Measurements from ENCODE around the gene RASGRP2.

RASGRP2 gene

DNA sequence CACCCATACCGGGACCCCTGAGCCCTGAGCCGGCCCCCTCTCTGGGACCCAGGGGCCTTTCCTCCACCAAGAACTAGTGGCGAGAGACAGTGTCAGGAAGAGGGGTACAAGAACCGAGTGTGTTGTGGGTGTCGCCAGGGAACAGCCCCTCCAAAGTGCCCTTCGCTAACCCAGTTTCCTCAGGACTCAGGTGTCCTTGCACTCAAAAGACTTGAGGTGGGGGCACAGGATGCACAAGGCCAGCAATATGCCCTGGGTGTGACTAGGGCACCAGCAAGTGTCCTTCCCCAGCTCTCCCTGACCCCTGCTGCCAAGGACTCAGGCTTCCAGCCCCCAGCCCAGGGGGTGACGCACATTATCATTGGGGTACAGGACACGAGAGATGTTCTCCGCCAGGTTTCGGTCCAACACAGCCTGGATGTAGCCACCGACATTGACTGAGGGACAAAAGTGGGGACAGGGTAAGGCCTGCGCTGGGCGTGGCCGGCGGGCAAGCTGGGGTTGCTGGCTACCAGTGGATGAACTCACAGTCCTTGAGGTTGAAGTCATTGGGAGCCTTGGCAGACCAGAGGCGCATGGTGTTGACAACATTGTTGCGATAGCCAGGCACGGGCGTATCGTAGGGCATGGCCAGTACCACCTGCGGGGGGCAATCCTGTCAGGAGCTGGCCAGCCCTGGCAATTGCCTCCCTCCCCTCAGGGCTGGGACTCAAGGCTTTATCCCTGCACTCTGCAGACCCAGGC lies 11.1 kb upstream of the RASGRP2 start:
- Mint-ChIP-seq H3K27me3 (ENCODE audit: low read depth) (no peaks in the 10 kb centered on the region), H3K4me3 (no peak overlapping the region), H3K36me3 (ENCODE audit: low read depth) (peaks cover 23% of the 10 kb centered on the region), H3K4me1 (ENCODE audit: low read depth) (peaks cover 7% of the 10 kb centered on the region), H3K9me3 (no peaks in the 10 kb centered on the region), H3K27ac (no peak overlapping the region)
- DNase-seq (ENCODE audit: low spot score), result no peak

DNA sequence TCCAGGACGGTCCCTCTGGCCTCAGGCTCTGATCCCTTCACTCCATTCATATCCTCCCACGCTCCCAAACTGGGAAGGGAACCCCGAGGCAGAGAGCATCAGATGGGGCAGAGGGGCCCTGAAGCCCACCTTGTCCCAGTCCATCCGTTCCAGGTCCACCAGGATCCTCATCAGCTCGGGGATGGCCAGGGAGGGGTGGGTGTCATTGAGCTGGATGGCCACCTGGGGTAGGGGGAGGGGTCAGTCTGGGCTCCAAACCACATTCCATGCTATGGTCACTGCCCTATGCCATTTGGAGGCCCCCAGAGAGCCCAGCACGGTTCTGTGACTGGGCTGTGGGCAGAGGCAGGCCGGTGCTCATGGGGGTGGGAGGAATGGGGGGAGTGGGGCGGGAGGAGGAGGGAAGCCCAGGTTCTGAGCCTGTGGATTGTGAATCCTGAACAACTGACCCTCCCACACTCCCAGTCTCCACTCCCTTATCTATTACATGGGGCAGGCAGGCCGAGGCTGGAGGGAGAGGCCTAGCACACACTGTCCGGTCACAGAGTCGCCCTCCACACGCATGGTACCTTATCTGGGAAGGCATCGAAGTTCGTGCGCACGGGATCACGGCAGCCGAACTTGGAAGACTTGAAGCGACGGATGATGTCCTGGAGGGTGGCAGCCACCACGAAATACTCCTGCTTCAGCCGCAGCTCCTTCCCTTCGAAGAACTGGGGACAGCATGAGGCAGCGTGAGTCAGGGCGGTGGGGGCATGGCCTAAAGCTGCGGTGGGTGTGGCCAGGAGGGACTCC lies 10.4 kb upstream of the RASGRP2 start:
- H3K4me3 Mint-ChIP-seq, result no peak overlapping the region
- no peak overlapping the region for H3K27ac Mint-ChIP-seq
- H3K9me3 Mint-ChIP-seq, result no peaks in the 10 kb centered on the region
- H3K36me3 Mint-ChIP-seq (ENCODE audit: low read depth), result peaks cover 25% of the 10 kb centered on the region
- DNase-seq (ENCODE audit: low spot score), result no peak
- no peaks in the 10 kb centered on the region for H3K27me3 Mint-ChIP-seq (ENCODE audit: low read depth)
- peaks cover 6% of the 10 kb centered on the region for H3K4me1 Mint-ChIP-seq (ENCODE audit: low read depth)

DNA sequence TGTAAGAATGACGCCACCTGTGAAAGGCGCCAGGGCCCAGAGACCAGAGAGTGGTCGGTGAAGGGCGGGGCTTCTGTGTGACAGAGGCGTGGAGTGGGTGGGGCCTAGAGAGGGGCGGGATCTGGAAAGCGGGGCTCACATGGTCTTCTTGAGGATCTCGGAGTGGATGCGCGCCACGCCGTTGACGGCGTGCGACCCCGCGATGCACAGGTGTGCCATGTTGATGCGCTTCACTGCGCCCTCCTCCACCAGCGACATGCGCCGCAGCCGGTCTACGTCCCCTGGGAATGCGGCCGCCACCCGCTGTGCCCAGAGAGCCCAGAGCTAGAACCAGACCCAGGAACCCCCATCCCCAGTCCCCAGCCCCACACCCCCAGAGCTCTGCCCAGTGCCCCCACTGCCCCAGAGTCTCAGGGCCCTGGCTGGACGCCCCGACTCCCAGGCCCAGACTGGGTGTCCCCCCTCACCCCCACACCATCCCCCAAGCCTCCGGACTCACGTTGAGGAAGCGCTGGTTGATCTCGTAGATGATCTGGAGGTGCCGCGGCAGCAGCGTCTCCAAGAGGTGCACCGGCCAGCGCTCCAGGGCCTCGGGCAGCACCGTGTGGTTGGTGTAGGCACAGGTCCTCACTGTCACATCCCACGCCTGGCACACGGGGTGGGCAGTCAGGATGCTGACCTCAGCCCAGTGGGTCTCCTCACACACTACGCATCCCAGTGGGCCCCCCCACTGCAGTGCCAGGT lies 9.6 kb upstream of the RASGRP2 start:
- no peak overlapping the region for H3K4me3 Mint-ChIP-seq
- H3K36me3 Mint-ChIP-seq (ENCODE audit: low read depth), result peaks cover 25% of the 10 kb centered on the region
- H3K4me1 Mint-ChIP-seq (ENCODE audit: low read depth), result peaks cover 6% of the 10 kb centered on the region
- no peak for DNase-seq (ENCODE audit: low spot score)
- no peaks in the 10 kb centered on the region for H3K27me3 Mint-ChIP-seq (ENCODE audit: low read depth)
- H3K27ac Mint-ChIP-seq, result no peak overlapping the region
- no peaks in the 10 kb centered on the region for H3K9me3 Mint-ChIP-seq

DNA sequence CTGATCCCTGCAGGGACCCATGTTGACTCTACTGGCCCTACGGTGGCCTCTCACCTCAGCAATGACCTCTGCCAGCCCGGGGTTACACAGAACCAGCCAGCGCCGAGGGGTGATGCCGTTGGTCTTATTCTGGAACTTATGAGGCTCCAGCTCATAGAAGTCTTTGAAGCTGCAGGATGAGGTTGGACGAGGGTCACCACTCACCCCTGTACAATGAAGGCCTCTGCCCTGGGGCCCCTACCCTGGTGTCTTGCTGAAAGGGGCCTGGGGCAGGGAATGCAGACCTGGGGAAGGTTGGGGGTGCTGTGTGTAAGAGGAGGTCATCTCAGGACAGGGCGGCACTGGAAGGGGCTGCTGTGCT lies 9.1 kb upstream of the RASGRP2 start:
- H3K4me1 Mint-ChIP-seq (ENCODE audit: low read depth), result peaks cover 9% of the 10 kb centered on the region
- no peak overlapping the region for H3K4me3 Mint-ChIP-seq
- DNase-seq (ENCODE audit: low spot score), result no peak
- H3K27ac Mint-ChIP-seq, result no peak overlapping the region
- H3K27me3 Mint-ChIP-seq (ENCODE audit: low read depth), result no peaks in the 10 kb centered on the region
- peaks cover 30% of the 10 kb centered on the region for H3K36me3 Mint-ChIP-seq (ENCODE audit: low read depth)
- no peaks in the 10 kb centered on the region for H3K9me3 Mint-ChIP-seq

DNA sequence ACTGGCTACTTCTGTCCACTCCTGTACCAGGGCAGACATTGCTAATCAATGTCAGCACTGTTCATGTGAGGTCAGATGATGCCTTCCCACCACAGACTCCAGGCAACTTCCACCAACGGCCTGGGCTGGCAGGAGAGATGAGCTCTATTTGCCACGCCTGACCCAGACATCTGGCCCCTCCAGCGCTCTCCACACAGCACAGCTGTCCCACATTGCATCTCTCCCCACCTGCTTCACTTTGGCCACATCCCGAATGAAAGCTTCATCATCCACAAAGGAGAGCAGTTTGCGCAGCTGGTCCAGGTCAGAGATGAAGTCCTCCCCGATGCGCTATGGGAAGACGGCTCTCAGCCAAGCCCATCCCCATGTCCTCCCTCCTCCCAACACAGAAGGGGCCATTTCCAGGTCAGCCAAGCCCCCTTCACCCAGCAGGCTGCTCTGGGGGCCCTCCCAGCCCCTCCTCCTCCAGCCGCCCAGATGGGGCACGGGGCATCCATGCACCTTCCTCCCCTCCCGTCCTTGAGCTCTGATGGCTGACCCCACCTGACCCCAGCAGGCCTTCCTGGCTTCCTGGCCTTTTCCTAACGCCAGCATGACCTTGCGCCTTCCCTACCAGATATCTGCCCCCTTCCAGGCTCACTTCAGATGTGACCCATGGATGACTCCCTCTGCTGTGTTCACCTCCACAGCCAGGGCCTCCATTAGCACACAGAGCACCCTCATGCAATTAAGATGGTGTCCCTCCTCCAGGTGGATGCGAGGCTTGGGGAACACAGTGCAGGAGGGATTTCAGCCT lies 8.4 kb upstream of the RASGRP2 start:
- no peak overlapping the region for H3K4me3 Mint-ChIP-seq
- DNase-seq (ENCODE audit: low spot score), result no peak
- H3K4me1 Mint-ChIP-seq (ENCODE audit: low read depth), result peaks cover 10% of the 10 kb centered on the region
- H3K9me3 Mint-ChIP-seq, result no peaks in the 10 kb centered on the region
- no peaks in the 10 kb centered on the region for H3K27me3 Mint-ChIP-seq (ENCODE audit: low read depth)
- H3K27ac Mint-ChIP-seq, result peak overlapping the region; percentile 13
- H3K36me3 Mint-ChIP-seq (ENCODE audit: low read depth), result peaks cover 30% of the 10 kb centered on the region

DNA sequence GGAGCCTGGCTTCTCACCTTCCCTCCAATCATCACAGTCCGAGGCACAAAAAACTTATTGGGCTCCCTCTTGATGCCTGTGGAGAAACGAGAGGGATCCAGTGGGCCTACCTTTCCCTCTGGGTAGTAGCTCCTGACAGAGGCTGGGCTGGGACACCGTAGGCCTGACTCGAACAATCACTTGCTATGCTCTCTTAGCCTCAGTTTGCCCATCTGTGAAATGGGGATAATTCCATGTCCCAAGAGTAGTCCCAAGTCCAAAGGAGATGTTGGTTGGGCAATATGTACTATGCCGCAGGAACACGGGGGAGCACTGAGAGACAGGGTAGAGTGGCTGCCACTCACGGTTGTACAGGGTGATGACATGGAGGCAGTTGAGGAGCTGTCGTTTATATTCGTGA lies 7.6 kb upstream of the RASGRP2 start:
- H3K27ac Mint-ChIP-seq, result peak overlapping the region; percentile 23
- H3K4me3 Mint-ChIP-seq, result no peak overlapping the region
- H3K36me3 Mint-ChIP-seq (ENCODE audit: low read depth), result peaks cover 29% of the 10 kb centered on the region
- DNase-seq (ENCODE audit: low spot score), result no peak
- H3K4me1 Mint-ChIP-seq (ENCODE audit: low read depth), result peaks cover 10% of the 10 kb centered on the region
- no peaks in the 10 kb centered on the region for H3K27me3 Mint-ChIP-seq (ENCODE audit: low read depth)
- H3K9me3 Mint-ChIP-seq, result no peaks in the 10 kb centered on the region

DNA sequence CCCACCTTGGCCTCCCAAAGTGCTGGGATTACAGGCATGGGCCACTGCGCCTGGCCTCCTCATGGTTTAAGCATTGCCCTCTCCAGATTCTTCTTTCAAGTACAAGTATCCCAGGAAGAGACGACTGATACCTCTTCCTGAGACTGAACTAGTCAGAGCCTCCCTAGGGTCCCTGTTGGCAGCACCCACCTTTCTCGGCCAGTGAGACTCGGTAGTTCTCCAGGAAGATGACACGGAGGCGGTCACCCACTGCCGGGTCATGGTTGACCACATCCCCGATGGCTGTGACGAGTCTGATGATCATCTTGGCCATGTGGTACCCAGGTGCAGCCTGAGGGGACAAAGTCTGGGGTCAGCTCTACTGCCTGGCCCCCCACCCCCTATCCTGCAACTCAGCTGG lies 7.2 kb upstream of the RASGRP2 start:
- Mint-ChIP-seq H3K4me3 (no peak overlapping the region), H3K36me3 (ENCODE audit: low read depth) (peaks cover 29% of the 10 kb centered on the region), H3K4me1 (ENCODE audit: low read depth) (peaks cover 12% of the 10 kb centered on the region), H3K9me3 (no peaks in the 10 kb centered on the region), H3K27me3 (ENCODE audit: low read depth) (no peaks in the 10 kb centered on the region), H3K27ac (peak overlapping the region; percentile 23)
- DNase-seq (ENCODE audit: low spot score), result no peak

DNA sequence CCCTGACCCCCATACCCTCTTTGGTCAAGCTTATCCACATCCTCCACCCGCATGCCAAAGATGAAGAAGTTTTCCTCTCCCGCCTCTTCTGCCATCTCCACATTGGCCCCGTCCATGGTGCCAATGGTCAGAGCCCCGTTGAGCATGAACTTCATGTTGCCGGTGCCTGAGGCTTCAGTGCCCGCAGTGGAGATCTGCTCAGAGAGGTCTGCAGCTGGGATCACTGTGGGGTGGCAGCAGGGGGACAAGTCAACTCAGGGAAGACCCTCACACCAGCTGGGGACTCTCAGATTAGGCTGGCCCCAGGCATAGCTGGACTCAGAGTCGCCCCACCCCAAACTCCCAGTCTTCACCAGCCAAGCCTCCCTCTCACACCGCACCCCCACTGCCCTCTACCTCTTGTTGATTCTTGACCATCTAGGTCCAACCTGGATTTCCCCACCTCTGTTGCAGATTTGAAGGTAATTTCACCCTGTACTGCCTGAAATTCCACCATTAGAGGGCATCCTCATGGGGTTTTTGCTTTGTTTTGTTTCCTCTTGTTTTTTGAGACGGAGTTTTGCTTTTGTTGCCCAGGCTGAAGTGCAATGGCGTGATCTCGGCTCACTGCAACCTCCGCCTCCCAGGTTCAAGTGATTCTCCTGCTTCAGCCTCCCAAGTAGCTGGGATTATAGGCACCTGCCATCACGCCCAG lies 6.6 kb upstream of the RASGRP2 start:
- Mint-ChIP-seq H3K4me3 (no peak overlapping the region), H3K27me3 (ENCODE audit: low read depth) (no peaks in the 10 kb centered on the region), H3K4me1 (ENCODE audit: low read depth) (peaks cover 14% of the 10 kb centered on the region), H3K27ac (peak overlapping the region; percentile 67), H3K36me3 (ENCODE audit: low read depth) (peaks cover 29% of the 10 kb centered on the region), H3K9me3 (no peaks in the 10 kb centered on the region)
- DNase-seq (ENCODE audit: low spot score), result no peak

DNA sequence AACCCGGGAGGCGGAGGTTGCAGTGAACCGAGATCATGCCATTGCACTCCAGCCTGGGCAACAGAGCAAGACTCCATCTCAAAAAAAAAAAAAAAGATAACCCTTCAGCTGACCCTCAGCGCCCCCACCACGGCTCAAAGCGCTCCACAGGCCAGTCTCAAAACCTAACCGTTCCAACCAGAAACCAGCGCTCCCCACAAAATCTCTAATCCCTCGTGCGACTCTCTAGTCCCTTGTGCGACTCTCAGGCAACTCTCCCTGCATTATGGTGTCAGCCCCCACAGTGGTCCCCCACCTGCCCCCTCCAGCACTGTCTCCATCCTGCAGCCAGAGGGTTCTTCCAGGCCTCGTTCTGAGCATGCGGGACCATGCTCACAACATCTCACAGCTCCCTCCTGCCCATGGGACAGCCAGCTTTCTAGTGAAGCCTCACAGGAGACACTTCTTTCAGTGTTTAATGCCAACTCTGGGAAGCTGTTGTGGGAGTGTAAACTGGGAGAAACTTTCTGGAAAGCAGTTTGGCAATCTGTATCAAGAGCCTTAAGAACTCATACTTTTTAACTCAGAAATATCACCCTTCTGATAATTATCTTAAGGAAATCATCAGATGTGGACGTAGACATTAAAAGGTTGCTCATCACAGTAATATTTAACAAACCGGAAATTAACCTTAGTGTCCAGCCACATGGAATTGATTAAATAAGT lies 4.2 kb upstream of the RASGRP2 start:
- Mint-ChIP-seq H3K9me3 (no peaks in the 10 kb centered on the region), H3K36me3 (ENCODE audit: low read depth) (peaks cover 36% of the 10 kb centered on the region), H3K4me1 (ENCODE audit: low read depth) (peaks cover 25% of the 10 kb centered on the region), H3K27ac (peak overlapping the region; percentile 50), H3K27me3 (ENCODE audit: low read depth) (no peaks in the 10 kb centered on the region), H3K4me3 (peak overlapping the region; percentile 8)
- DNase-seq (ENCODE audit: low spot score), result no peak

DNA sequence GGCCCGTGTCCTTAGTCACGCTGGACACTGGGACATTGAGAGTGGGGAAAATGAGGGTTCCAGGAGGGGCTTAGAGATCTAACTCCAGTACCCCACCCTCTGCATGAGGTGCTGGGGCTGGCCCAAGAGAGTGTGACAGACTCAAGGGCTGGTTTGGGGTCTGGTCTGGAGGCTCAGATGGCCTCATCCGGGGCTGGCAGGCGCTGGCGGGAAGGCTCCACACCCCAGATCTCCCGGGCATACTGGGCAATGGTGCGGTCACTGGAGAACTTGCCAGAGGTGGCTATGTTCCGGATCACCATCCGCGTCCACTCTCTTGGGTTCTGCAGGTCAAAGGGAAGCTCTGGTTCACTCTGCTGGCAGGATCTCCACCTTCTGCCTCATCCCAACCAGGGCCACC lies 2.5 kb upstream of the RASGRP2 start:
- Mint-ChIP-seq H3K9me3 (no peaks in the 10 kb centered on the region), H3K4me1 (ENCODE audit: low read depth) (peaks cover 29% of the 10 kb centered on the region), H3K27me3 (ENCODE audit: low read depth) (no peaks in the 10 kb centered on the region), H3K27ac (peak overlapping the region; percentile 99), H3K4me3 (peak overlapping the region; percentile 40), H3K36me3 (ENCODE audit: low read depth) (peaks cover 32% of the 10 kb centered on the region)
- no peak for DNase-seq (ENCODE audit: low spot score)

DNA sequence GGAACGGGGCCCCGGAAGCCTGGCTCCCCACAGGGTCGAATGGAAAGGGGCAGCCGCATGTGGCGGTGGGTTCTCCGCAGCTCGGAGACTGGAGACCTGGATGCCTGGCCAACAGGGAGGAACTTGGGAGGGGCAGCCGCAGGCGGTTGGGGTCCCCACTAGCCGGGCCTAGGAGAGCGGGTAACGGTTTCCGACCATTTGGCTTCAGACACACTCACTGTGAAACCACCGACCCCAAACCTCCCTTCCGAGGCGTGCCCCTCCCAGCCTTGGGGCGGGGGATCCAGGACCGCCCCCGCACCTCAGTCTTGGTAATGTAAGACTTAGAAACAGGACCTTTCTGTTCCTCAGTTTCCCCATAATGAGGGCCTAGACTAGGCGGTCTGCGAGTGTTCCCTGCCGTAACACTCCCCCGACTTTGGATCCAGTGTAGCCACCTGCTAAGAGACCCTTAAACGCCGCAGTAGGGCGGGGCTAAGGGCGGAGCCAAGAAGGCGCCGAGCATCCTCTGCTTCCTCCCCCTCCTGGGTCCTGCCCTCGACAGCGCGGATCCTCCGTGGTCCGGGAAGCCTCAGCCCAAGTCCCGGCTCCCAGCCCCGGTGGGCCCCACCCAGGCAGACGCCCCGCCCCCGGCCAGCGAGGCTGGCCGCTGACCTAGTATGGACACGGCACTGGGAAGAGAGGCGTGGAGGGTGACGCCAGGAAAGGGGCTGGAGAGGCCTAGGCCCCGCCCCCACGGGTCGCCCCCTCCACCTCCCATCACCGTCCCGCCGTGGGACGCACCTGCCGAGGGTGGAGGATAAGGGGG lies 1.8 kb upstream of the RASGRP2 start:
- Mint-ChIP-seq H3K36me3 (ENCODE audit: low read depth) (peaks cover 32% of the 10 kb centered on the region), H3K9me3 (no peaks in the 10 kb centered on the region), H3K4me3 (peak overlapping the region; percentile 94), H3K27ac (peak overlapping the region; percentile 99), H3K4me1 (ENCODE audit: low read depth) (peaks cover 32% of the 10 kb centered on the region), H3K27me3 (ENCODE audit: low read depth) (no peaks in the 10 kb centered on the region)
- peak; percentile 66 for DNase-seq (ENCODE audit: low spot score)

DNA sequence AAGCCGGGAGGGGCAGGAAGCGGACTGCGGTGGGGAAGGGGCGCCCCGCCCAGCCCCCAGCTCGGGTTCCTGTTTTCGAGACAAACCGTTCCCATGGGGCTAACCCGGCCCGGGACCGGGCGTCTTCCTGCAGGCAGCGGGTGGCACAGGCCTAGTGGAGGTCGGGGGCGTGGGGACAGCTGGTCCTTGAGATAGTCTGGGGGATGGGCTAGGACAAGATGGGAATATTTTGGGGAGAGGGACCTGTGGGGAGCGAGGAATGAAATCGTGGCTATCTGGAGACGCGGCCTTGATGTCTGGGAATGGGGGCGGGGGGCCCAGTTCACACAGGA lies 1.2 kb upstream of the RASGRP2 start:
- peak; percentile 72 for DNase-seq (ENCODE audit: low spot score)
- Mint-ChIP-seq H3K9me3 (no peaks in the 10 kb centered on the region), H3K36me3 (ENCODE audit: low read depth) (peaks cover 34% of the 10 kb centered on the region), H3K27me3 (ENCODE audit: low read depth) (no peaks in the 10 kb centered on the region), H3K27ac (peak overlapping the region; percentile 99), H3K4me3 (peak overlapping the region; percentile 94), H3K4me1 (ENCODE audit: low read depth) (peaks cover 33% of the 10 kb centered on the region)

Data from T-helper 2 cell treated with Interferon-gamma antibody and Interleukin-4, amounts not matched to agents 5 μg/mL and 100 μg/mL, for 36 hours (primary cell).